H1 (cell line): ENCODE results near the gene GLS2. TPM values are rescaled to one million over a fixed set of nuclear protein-coding genes. Genes with fewer than 3 reads are reported as not detected.
"Not testable (repeated sequence)": the region's sequence is repeated elsewhere in the genome, so short reads cannot be mapped to it uniquely, and the experiment has no call there.

ENCODE experiments used
- CTCF ChIA-PET: fragments of 300-600 bp; sonication (Branson Sonifier 250); formaldehyde crosslinking; loops from one replicate; lab custom pipeline; 2021; ENCODE audit not compliant: partially characterized antibody; lab: Charles Lee
- POLR2A ChIA-PET: fragments of 300-600 bp; sonication (Branson Sonifier 250); formaldehyde crosslinking; loops from one replicate; lab custom pipeline; 2021; ENCODE audit warnings: inconsistent platforms; ENCODE audit not compliant: partially characterized antibody; lab: Charles Lee
- DNase-seq, 2 experiments: peaks; one replicate each; pipeline versions ENCODE4 v3.0.0 to v3.0.0-alpha.2; 2010 to 2022; ENCODE audit warnings: low spot score in 2 of 2, low read depth in 1 of 2, mixed read lengths in 1 of 2
- FAIRE-seq: peaks from 2 replicates; lab custom pipeline; 2011; peaks lifted over from hg19 to GRCh38; lab: Jason Lieb, UNC
- H2AFZ ChIP-seq: 2 replicates; pipeline ENCODE4 v1.8.1; 2012; ENCODE audit warnings: low read length, inconsistent platforms
- H2AK5ac ChIP-seq: 2 replicates; pipeline ENCODE4 v1.6.1; 2013; ENCODE audit warnings: low read depth, low read length
- H2BK120ac ChIP-seq: replicated peaks from 2 replicates; pipeline ENCODE3; 2013; ENCODE audit warnings: low read depth, low read length, inconsistent platforms
- H2BK12ac ChIP-seq: 2 replicates; pipeline ENCODE4 v1.6.1; 2013; ENCODE audit warnings: low read depth, low read length
- H2BK15ac ChIP-seq: 2 replicates; pipeline ENCODE4 v1.6.1; 2013; ENCODE audit warnings: low read length
- H2BK20ac ChIP-seq: 2 replicates; pipeline ENCODE4 v1.6.1; 2013; ENCODE audit warnings: low read length
- H2BK5ac ChIP-seq: 2 replicates; pipeline ENCODE4 v1.6.1; 2013; ENCODE audit warnings: low read depth, low read length
- H3K14ac ChIP-seq: 2 replicates; pipeline ENCODE4 v1.6.1; 2013; ENCODE audit warnings: inconsistent platforms; ENCODE audit not compliant: insufficient read length
- H3K18ac ChIP-seq: 2 replicates; pipeline ENCODE4 v1.6.1; 2013; ENCODE audit warnings: low read length; ENCODE audit errors: extremely low read depth
- H3K23ac ChIP-seq: 2 replicates; pipeline ENCODE4 v1.6.1; 2013; ENCODE audit warnings: inconsistent platforms; ENCODE audit not compliant: insufficient read length
- H3K23me2 ChIP-seq: 2 replicates; pipeline ENCODE4 v1.6.1; 2013; ENCODE audit warnings: low read depth, low read length
- H3K27ac ChIP-seq: 2 replicates; pipeline ENCODE4 v1.6.1; 2011; ENCODE audit warnings: low read depth, low read length, inconsistent platforms
- H3K27me3 ChIP-seq, 4 experiments: replicated peaks in 1 of 4; 1 replicate in 1 of 4; 2 replicates in 3 of 4; pipeline versions ENCODE4 v1.6.1 to v1.8.1; 2011 to 2013; ENCODE audit warnings: low read length in 3 of 4, mild to moderate bottlenecking in 3 of 4, inconsistent platforms in 2 of 4, mixed read lengths in 2 of 4, moderate library complexity in 1 of 4; ENCODE audit not compliant: control insufficient read depth in 3 of 4, insufficient read depth in 3 of 4; ENCODE audit errors: extremely low read depth in 1 of 4
- H3K36me3 ChIP-seq, 4 experiments: 2 replicates each; pipeline versions ENCODE4 v1.6.1 to v1.8.1; 2011 to 2013; ENCODE audit warnings: mild to moderate bottlenecking in 4 of 4, low read length in 3 of 4, moderate library complexity in 2 of 4, control low read depth in 1 of 4, inconsistent platforms in 1 of 4; ENCODE audit not compliant: insufficient read depth in 4 of 4, control insufficient read depth in 2 of 4
- H3K4ac ChIP-seq: replicated peaks from 2 replicates; pipeline ENCODE3; 2013; ENCODE audit warnings: low read length, low read depth, mixed read lengths, inconsistent platforms; ENCODE audit not compliant: insufficient read length
- H3K4me1 ChIP-seq, 4 experiments: replicated peaks in 1 of 4; 1 replicate in 1 of 4; 2 replicates in 3 of 4; pipeline versions ENCODE4 v1.6.1 to v1.8.1; 2011 to 2013; ENCODE audit warnings: low read length in 3 of 4, inconsistent platforms in 2 of 4, mixed read lengths in 1 of 4; ENCODE audit not compliant: insufficient read depth in 4 of 4, control insufficient read depth in 3 of 4
- H3K4me2 ChIP-seq, 2 experiments: 2 replicates each; pipeline versions ENCODE4 v1.6.1 to v1.8.1; 2011 to 2013; ENCODE audit warnings: low read depth in 2 of 2, low read length in 2 of 2, control low read depth in 1 of 2, inconsistent platforms in 1 of 2, mild to moderate bottlenecking in 1 of 2; ENCODE audit not compliant: insufficient read depth in 1 of 2
- H3K4me3 ChIP-seq, 4 experiments: fragments of 200-600, 300-600 bp in 1 of 4; sonication (generic), shearing (Covaris generic), sonication (Bioruptor Twin) in 1 of 4; 2 replicates each; pipeline versions ENCODE4 v1.5.1 to v1.8.1; 2011 to 2016; ENCODE audit warnings: low read length in 4 of 4, low read depth in 3 of 4, control low read depth in 2 of 4, inconsistent platforms in 2 of 4, mild to moderate bottlenecking in 2 of 4, mixed read lengths in 1 of 4, moderate library complexity in 1 of 4; ENCODE audit not compliant: insufficient read depth in 2 of 4; ENCODE audit errors: extremely low read depth in 1 of 4
- H3K56ac ChIP-seq: replicated peaks from 2 replicates; pipeline ENCODE3; 2013; ENCODE audit warnings: low read depth, mild to moderate bottlenecking, mixed read lengths, low read length, inconsistent platforms; ENCODE audit not compliant: insufficient read length
- H3K79me1 ChIP-seq: 2 replicates; pipeline ENCODE4 v1.6.1; 2013; ENCODE audit warnings: low read depth, low read length, control low read depth
- H3K79me2 ChIP-seq, 2 experiments: 2 replicates each; pipeline versions ENCODE4 v1.6.1 to v1.8.1; 2012 to 2013; ENCODE audit warnings: low read length in 2 of 2, mild to moderate bottlenecking in 2 of 2, inconsistent platforms in 1 of 2; ENCODE audit not compliant: insufficient read depth in 2 of 2, control insufficient read depth in 1 of 2
- H3K9ac ChIP-seq, 4 experiments: replicated peaks in 1 of 4; 1 replicate in 1 of 4; 2 replicates in 3 of 4; pipeline versions ENCODE4 v1.6.1 to v1.8.1; 2011 to 2013; ENCODE audit warnings: low read depth in 3 of 4, low read length in 3 of 4, control low read depth in 2 of 4, mild to moderate bottlenecking in 2 of 4, moderate library complexity in 2 of 4, inconsistent platforms in 1 of 4; ENCODE audit errors: extremely low read depth in 1 of 4
- H3K9me3 ChIP-seq, 2 experiments: 2 replicates each; pipeline versions ENCODE4 v1.6.1 to v1.8.1; 2012 to 2013; ENCODE audit warnings: mild to moderate bottlenecking in 2 of 2, moderate library complexity in 2 of 2, control low read depth in 1 of 2, inconsistent platforms in 1 of 2, low read depth in 1 of 2, low read length in 1 of 2, mixed read lengths in 1 of 2; ENCODE audit not compliant: insufficient read depth in 2 of 2
- H4K20me1 ChIP-seq, 2 experiments: replicated peaks in 1 of 2; 2 replicates each; pipeline versions ENCODE3 to v1.8.1; 2011 to 2013; ENCODE audit warnings: inconsistent platforms in 2 of 2, low read length in 2 of 2, mild to moderate bottlenecking in 1 of 2; ENCODE audit not compliant: insufficient read depth in 2 of 2, control insufficient read depth in 1 of 2
- H4K5ac ChIP-seq: 2 replicates; pipeline ENCODE4 v1.6.1; 2013; ENCODE audit warnings: low read length, low read depth, mixed read lengths, inconsistent platforms; ENCODE audit not compliant: insufficient read length
- H4K8ac ChIP-seq: 2 replicates; pipeline ENCODE4 v1.8.0; 2013; ENCODE audit warnings: mild to moderate bottlenecking, moderate library complexity, low read length, inconsistent platforms; ENCODE audit not compliant: insufficient read depth; ENCODE audit errors: extremely low read depth
- H4K91ac ChIP-seq: replicated peaks from 2 replicates; pipeline ENCODE3; 2013; ENCODE audit warnings: low read length, mixed read lengths, inconsistent platforms; ENCODE audit not compliant: insufficient read length
- CREB1 ChIP-seq: IDR thresholded peaks from 2 replicates; pipeline ENCODE4 v1.6.1; 2012; ENCODE audit warnings: inconsistent platforms
- CTCF ChIP-seq, 3 experiments: IDR thresholded peaks; 1 replicate in 2 of 3; 2 replicates in 1 of 3; pipeline versions ENCODE4 v1.5.1 to v1.6.1; 2011; ENCODE audit warnings: low read length in 3 of 3, mild to moderate bottlenecking in 3 of 3, inconsistent platforms in 2 of 3, low read depth in 1 of 3, moderate library complexity in 1 of 3; ENCODE audit not compliant: insufficient read depth in 1 of 3; ENCODE audit errors: control extremely low read depth in 1 of 3
- RAD21 ChIP-seq, 2 experiments: IDR thresholded peaks in 1 of 2; conservative IDR thresholded peaks in 1 of 2; 2 replicates each; pipeline ENCODE4 v1.6.1; 2011; ENCODE audit warnings: low read depth in 2 of 2, low read length in 2 of 2, improper control_type of control experiment in 1 of 2, inconsistent platforms in 1 of 2, mild to moderate bottlenecking in 1 of 2, moderate library complexity in 1 of 2
- WGBS, 2 experiments: shearing (Covaris generic) in 1 of 2; methylation state at CpG; one replicate each; pipeline versions ENCODE4 v1.1.6 to v1.1.7; 2013 to 2015; ENCODE audit warnings: low lambda C conversion rate in 2 of 2, mixed read lengths in 2 of 2, inconsistent platforms in 1 of 2, low coverage in 1 of 2, missing lambda C conversion rate in 1 of 2; ENCODE audit not compliant: insufficient replicate concordance in 2 of 2, insufficient coverage in 1 of 2, insufficient read length in 1 of 2; ENCODE audit errors: extremely low coverage in 1 of 2, missing lambda C conversion rate in 1 of 2; 5-methylcytosine and 5-hydroxymethylcytosine counted together
- polyA plus RNA-seq, 7 experiments: library from polyadenylated mRNA; depleted of rRNA in 3 of 7; stranded (reverse) in 5 of 7; unstranded in 2 of 7; fragments of >200 nt in 5 of 7; fragments of 200-250 nt in 2 of 7; gene quantifications; 1 replicate in 5 of 7; 2 replicates in 1 of 7; 4 replicates in 1 of 7; pipeline versions ENCODE4 v1.2.1 to v1.2.3, GENCODE V29; 2011 to 2013; ENCODE audit warnings: missing spikeins in 2 of 7, mixed read lengths in 2 of 7
- total RNA-seq: library from RNA; stranded (reverse); fragmentation: NEBNext Ultra II Directional; extraction: Animal tissue kit (Norgen Biotek cat#: 25700); gene quantifications from 2 replicates; pipeline ENCODE4 v1.2.1, GENCODE V29; 2021

GLS2 gene
- total and polyA plus RNA-seq, 2 of the 8 experiments (the other 6 are each of a cell fraction or from before 2014, with no cell fraction given) = 14.5 to 20.1 TPM

- H3K9ac ChIP-seq, H3K36me3 ChIP-seq, H2AFZ ChIP-seq, H2BK20ac ChIP-seq, H2BK5ac ChIP-seq, H3K23ac ChIP-seq, H3K79me1 ChIP-seq, H3K27ac ChIP-seq, H3K4ac ChIP-seq, H2BK12ac ChIP-seq, H3K23me2 ChIP-seq, H3K79me2 ChIP-seq, H4K8ac ChIP-seq, H3K4me2 ChIP-seq, H3K4me1 ChIP-seq, H3K4me3 ChIP-seq, H4K20me1 ChIP-seq, H3K56ac ChIP-seq, H3K27me3 ChIP-seq, H4K5ac ChIP-seq, H2BK15ac ChIP-seq, H3K14ac ChIP-seq, FAIRE-seq, H2BK120ac ChIP-seq, H4K91ac ChIP-seq, H2AK5ac ChIP-seq, H3K18ac ChIP-seq: not testable (repeated sequence)
- POLR2A ChIA-PET = interaction anchor here (0.8 kb wide), 1 partner anchor 26 kb away, joined by 3 read pairs; no protein-coding TSS in a partner anchor
- DNase-seq = peak in 1 of 2 experiments; percentile 80
- peaks cover 4 to 16% of the 10 kb centered on the region in 2 experiments; a peak in 2 of 4 replicates for H3K9me3 ChIP-seq
- WGBS, 2 experiments = 28% methylated on average over 16 of the region's 17 CpGs; no CpG with 5 or more reads in 1 of the 2 experiments
- CTCF ChIA-PET = interaction anchor here (0.5 to 1.5 kb wide), 7 partner anchors 11 to 303 kb away, joined by 3 to 6 read pairs (median 4); no protein-coding TSS in a partner anchor
- TF ChIP-seq CREB1 (0 out of 2 replicates have a peak, but pooled peaks have one; percentile 41), RAD21 (IDR thresholded peaks at IDR 0.05 in 1 of 2, conservative IDR thresholded peaks at IDR 0.05 in 1 of 2; ENCODE audit: low read depth in 2 of 2, low read length in 2 of 2) (peak; percentile 23 to 36; a peak in 3 of 4 replicates), CTCF (IDR thresholded peaks at IDR 0.05; ENCODE audit: control extremely low read depth in 1 of 3, insufficient read depth in 1 of 3, low read depth in 1 of 3, low read length in 3 of 3) (peak; percentile 25 to 32 (median 26))
Measured at GRCh38 chr12:56496704-56497103, 8.7 kb upstream of the GLS2 start.
